IPS-NIHi7 (cell line): ENCODE results near the gene TUBG2.

Source experiments
- DNase-seq: peaks from one replicate; pipeline ENCODE4 v3.0.0; 2012; ENCODE audit warnings: mixed read lengths; ENCODE audit errors: extremely low spot score

TUBG2 gene

GRCh38 chr17:42676424-42677011 lies 17.4 kb downstream of the TUBG2 start, which contains the start of gene PLEKHH3:
PLEKHH3 (minus strand) TSS chr17:42676994; CDS start chr17:42676563, 431 bp downstream.
- DNase-seq, result no peak

GRCh38 chr17:42677012-42677857 lies 18.2 kb downstream of the TUBG2 start:
- DNase-seq, result peak; percentile 97

GRCh38 chr17:42677921-42678781 lies 19.1 kb downstream of the TUBG2 start:
- peak; percentile 88 for DNase-seq

- DNase-seq, result no peak
These were observed 19.9 kb downstream of the TUBG2 start for GRCh38 chr17:42678951-42679491.

GRCh38 chr17:42679492-42680330 lies 20.6 kb downstream of the TUBG2 start:
- peak; percentile 76 for DNase-seq

GRCh38 chr17:42680331-42680808 lies 21.3 kb downstream of the TUBG2 start:
- DNase-seq, result no peak

- peak; percentile 75 for DNase-seq
These were observed 23.1 kb downstream of the TUBG2 start, which contains the start of gene CNTNAP1 for GRCh38 chr17:42681976-42682721. CNTNAP1 (plus strand) TSS chr17:42682531; CDS start chr17:42682830, 299 bp downstream.

- peak; percentile 73 for DNase-seq
These were observed 23.8 kb downstream of the TUBG2 start for GRCh38 chr17:42682722-42683403.

GRCh38 chr17:42683407-42684034 lies 24.4 kb downstream of the TUBG2 start:
- peak; percentile 53 for DNase-seq

GRCh38 chr17:42684929-42685556 lies 26.0 kb downstream of the TUBG2 start:
- no peak for DNase-seq

GRCh38 chr17:42685831-42686230 lies 26.7 kb downstream of the TUBG2 start:
- no peak for DNase-seq

GRCh38 chr17:42686520-42687128 lies 27.5 kb downstream of the TUBG2 start:
- DNase-seq, result no peak

GRCh38 chr17:42687707-42688320 lies 28.7 kb downstream of the TUBG2 start:
- no peak for DNase-seq

- no peak for DNase-seq
These were observed 31.5 kb downstream of the TUBG2 start for GRCh38 chr17:42690596-42690995.

- no peak for DNase-seq
These were observed 32.0 kb downstream of the TUBG2 start for GRCh38 chr17:42691021-42691545.

GRCh38 chr17:42692489-42692888 lies 33.4 kb downstream of the TUBG2 start:
- no peak for DNase-seq

- DNase-seq, result no peak
These were observed 35.4 kb downstream of the TUBG2 start for GRCh38 chr17:42694524-42694923.
